ENCODE results near the gene CDK19. TPM values are rescaled to one million over a fixed set of nuclear protein-coding genes. Genes with fewer than 3 reads are reported as not detected.
A peak's percentile ranks its signal among the peaks of the same experiment; 100 is the strongest.

The CDK19 gene
- total and polyA plus RNA-seq, 2 of the 13 experiments (the other 11 are each of a cell fraction or from before 2014, with no cell fraction given): 13.4 to 27.0 TPM

GRCh38 chr6:110689275-110689935 is 125.9 kb downstream of the CDK19 start:
- Histone ChIP-seq H3K27ac (ENCODE audit: extremely low read length, insufficient read depth, low read length) (no peak overlapping the region), H3K9me3 (ENCODE audit: low read length) (no peaks in the 10 kb centered on the region), H3K79me2 (ENCODE audit: insufficient read depth, low read length) (peaks cover 39% of the 10 kb centered on the region), H3K9ac (ENCODE audit: insufficient read depth, low read depth, low read length) (no peak overlapping the region), H3K36me3 (replicated peaks in 1 of 2; ENCODE audit: control insufficient read depth in 1 of 2, insufficient read depth in 2 of 2, low read length in 2 of 2) (peaks cover 1 to 3% of the 10 kb centered on the region in 2 experiments; a peak in 1 of 5 replicates), H3K4me3 (replicated peaks in 1 of 3; ENCODE audit: insufficient read depth in 1 of 3, low read depth in 2 of 3, low read length in 3 of 3) (no peak overlapping the region), H3K4me1 (ENCODE audit: insufficient read depth, low read length) (peaks cover 26% of the 10 kb centered on the region), H3K4me2 (ENCODE audit: low read depth, low read length) (no peak overlapping the region), H4K20me1 (ENCODE audit: insufficient read depth, low read length) (no peaks in the 10 kb centered on the region), H3K27me3 (ENCODE audit: control insufficient read depth in 1 of 2, insufficient read depth in 2 of 2, low read length in 2 of 2) (no peaks in the 10 kb centered on the region), H2AFZ (ENCODE audit: low read length) (no peak overlapping the region)
- CTCF ChIA-PET (ENCODE audit: low intra/inter-chr PET ratio, low total read pairs): no interaction called here
- no peak for ATAC-seq
- intact Hi-C loops (cut with micrococcal nuclease; ENCODE audit: unreplicated experiment): loop anchor here (10.0 kb wide), 1 partner anchor 45 kb away; no protein-coding TSS in a partner anchor
- POLR2A ChIA-PET: interaction anchor here (0.8 to 1.4 kb wide), 2 partner anchors 82 to 185 kb away, joined by 3 to 4 read pairs; partner anchors contain the start of gene AMD1
- no peak for FAIRE-seq
- WGBS (ENCODE audit: low lambda C conversion rate): 98% methylated on average over 5 of the region's 6 CpGs
- in situ Hi-C loops (cut with HindIII; ENCODE audit: extremely low pct_ligation_motif_present, low pct_unique_long_range_greater_than_20kb): loop anchor here (10.0 to 25.0 kb wide), 2 partner anchors 125 to 298 kb away; partner anchors contain the start of genes CDK19 and RPF2
- TF ChIP-seq ZNF281 (CRISPR knock-in tag; IDR thresholded peaks at IDR 0.05; ENCODE audit: borderline replicate concordance) (no peak), RBM22 (optimal IDR thresholded peaks at IDR 0.05; ENCODE audit: low read length) (peak; percentile 43)
- no TSS peak for BruUV-seq (replicated peaks)
- no peak for DNase-seq (ENCODE audit: low spot score)

All from HepG2 (cell line).